NCI-H774 (cell line): ENCODE data around the gene MFN2.

Experiments used
- DNase-seq: peaks from one replicate; lab custom pipeline; 2025; lab: John Stamatoyannopoulos, UW

Gene MFN2

DNA sequence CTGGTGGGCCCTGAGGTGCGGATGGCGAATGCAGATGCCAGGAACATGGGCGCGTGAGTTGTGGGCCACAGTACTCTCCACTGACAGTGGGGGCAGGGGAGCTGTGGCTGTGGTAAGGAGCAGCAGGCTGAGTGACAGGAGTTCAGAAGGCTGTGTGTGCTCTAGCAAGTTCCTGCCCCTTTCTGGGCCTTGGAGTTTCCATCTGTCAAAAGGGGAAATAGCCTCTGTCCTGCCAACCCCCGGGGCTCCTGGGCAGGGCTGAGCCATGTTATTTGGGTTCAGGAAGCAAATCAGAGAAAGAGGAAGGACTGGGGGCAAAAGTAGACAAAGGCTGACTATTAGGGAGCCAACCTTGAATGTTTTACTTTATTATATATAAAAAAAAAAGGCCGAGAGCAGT lies 19.5 kb upstream of the MFN2 start:
- DNase-seq: no peak

DNA sequence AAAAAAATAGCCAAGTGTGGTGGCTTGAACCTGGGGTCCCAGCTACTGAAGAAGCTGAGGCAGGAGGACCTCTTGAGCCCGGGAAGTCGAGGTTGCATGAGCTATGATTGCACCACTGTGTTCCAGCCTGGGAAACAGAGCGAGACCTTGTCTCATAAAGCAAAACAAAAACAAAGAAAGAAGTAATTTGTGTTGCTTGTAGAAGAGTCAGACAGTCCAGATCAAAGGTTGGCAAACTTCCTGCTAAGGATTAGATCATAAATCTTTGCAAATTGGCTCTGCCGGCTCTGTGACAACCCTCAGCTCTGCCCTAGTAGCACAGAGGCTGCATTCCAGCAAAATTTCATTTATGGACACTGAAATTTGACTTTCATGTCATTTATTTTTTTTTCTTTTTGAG lies 19.0 kb upstream of the MFN2 start:
- DNase-seq: no peak

DNA sequence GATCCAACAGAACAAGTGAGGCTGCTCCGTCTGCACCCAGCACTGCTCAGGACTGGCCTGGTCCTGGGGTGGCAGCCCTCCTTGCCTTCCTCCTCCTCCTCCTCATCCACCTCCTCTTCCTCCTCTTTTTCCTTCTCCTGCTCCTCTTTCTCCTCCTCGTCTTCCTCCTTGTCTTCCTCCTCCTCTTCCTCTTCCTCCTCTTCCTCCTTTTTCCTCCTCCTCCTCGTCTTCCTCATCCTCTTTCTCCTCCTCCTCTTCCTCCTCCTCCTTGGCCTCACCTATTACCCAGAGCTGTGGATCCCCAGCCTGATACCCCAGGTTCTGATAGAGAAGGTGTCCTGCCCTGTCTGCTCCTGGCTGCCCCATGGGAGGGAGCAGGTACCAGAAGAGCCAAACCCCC lies 16.6 kb upstream of the MFN2 start:
- DNase-seq: no peak

DNA sequence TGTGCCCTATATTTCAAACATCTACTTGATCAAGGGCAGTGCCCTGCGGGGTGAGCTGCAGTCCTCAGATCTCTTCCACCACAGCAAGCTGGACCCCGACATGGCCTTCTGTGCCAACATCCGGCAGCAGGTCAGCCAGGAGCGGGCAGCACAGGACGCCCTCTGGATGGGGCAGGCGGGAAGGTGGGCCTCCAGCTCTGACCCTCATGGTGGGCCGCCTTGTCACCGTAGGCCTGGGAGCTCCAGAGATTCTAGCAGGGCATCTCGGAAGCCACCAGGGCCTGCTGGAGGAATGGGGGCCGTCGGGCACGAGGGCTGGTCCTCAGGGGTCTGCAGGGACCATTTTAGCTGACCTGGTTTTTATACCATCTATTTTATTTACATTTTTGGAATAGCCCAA lies 15.6 kb upstream of the MFN2 start:
- DNase-seq: no peak

DNA sequence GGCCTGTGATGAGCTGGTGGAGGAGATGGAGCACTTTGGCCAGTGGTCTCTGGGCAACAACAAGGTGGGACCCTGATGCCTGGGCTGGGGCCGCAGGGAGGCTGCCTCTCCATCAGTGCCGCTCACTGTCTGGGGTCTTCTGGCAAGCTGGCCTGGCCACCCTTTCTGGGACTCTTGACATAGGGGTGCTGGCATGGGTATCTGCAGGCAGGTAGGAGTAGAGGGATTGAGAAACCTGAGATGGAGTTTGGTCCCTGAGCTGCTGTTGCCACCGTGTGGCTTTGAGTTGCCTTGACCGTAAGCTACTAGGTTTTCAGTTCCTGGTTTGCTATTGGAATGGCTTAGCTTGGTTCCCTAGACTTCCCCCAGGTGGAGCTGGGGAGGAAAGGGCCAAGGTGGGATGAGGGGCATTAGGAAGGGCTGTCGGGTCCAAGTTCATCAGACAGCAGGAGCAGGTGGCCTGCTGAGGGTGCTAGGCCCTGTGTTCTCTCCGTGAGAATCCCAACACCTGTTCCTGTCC lies 13.2 kb upstream of the MFN2 start:
- DNase-seq: no peak

DNA sequence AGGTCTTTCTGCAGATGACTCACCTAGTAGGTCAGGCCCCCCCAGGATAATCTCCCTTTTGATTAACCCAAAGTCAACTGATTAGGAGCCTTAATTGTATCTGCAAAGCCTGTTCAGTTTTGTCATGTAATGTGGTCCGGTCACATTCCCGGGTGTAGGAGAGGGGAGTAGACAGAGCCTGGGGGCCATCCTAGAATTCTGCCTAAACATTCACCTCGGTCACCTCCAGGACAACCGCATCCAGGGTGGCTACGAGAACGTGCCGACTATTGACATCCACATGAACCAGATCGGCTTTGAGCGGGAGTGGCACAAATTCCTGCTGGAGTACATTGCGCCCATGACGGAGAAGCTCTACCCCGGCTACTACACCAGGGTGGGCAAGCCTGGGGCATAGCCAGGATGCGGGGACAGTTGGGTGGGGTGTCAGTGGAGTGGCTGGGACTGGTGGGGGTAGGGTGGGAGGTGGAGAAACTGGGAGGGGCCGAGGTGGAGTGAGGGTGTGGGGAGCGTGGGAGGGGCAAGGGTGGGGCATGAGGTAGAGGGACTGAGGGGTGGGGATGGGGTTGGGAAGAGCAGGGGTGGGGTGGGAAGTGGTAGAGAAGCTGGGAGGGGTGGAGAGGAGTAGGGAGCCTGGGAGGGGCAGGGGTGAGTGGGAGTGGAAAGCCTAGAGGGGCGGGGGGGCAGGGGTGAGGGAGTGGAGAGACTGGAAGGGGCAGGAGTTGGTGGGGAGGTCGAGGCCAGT lies 9.6 kb upstream of the MFN2 start:
- no peak for DNase-seq

DNA sequence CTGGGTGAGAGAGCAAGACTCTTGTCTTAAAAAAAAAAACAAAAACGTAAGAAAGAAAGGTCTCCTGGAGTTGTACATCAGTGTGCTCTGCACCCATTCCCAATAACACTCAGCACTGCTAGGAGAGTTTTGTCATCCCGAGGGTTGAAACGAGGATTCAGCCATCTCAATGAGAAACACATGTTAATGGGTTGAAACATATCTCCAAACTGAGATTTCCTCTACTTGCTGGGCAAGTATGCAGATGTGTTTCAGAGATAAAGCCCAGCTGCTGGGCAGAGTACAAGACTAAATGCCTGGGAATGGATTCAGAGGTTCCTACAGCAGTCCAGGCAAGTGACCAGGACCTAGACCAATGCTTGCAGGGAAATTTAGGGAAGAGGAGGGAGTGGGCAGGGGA lies 2.6 kb upstream of the MFN2 start:
- DNase-seq: no peak

DNA sequence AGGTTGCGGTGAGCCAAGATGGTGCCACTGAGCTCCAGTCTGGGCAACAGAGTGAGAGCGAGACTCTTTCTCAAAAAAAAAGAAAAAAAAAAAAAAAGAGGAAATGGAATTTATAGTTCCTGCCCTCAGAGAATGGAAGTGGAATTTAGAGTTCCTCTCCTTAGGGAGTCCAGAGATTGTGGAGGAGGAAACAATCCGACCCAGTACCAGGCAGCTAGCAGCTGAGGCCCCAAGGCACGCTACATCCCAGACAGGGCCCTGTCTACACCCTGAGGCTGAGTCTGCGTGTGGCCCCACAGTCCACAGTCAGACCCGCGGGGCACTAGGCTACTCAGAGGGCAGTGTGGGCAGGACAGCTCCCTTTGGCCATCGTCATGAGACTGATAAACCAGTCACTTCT lies 1.9 kb upstream of the MFN2 start:
- no peak for DNase-seq

DNA sequence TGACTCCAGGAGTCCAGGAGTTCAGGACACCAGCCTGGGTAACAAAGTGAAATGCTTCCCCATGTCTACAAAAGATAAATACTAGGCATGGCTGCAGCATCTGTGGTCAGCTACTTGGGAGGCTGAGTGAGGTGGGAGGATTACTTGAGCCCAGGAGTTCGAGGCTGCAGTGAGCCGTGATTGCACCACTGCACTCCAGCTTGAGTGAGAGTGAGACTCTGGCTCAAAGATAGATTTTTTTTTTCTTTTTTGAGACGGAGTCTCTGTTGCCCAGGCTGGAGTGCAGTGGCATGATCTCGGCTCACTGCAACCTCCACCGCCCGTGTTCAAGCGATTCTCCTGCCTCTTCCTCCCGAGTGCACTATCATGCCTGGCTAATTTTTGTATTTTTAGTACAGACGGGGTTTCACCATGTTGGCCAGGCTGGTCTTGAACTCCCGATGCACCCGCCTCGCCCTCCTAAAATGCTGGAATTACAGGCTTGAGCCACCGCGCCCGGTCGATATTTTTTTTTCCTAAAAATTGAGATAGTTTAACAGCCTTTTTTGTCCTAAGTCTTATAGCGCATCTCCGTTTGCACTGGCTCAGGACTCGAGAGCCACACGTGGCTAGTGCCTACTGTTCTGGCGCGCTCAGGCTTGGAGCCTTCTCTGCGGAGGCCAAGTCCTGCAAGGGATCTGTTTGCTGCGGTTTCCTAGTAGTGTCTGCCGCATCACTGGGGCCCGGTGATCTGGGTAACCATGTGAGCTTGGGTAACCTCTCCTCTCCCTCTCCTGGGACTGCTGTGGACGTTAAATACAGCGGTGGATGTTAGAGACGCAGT lies 1.0 kb upstream of the MFN2 start:
- DNase-seq: no peak

DNA sequence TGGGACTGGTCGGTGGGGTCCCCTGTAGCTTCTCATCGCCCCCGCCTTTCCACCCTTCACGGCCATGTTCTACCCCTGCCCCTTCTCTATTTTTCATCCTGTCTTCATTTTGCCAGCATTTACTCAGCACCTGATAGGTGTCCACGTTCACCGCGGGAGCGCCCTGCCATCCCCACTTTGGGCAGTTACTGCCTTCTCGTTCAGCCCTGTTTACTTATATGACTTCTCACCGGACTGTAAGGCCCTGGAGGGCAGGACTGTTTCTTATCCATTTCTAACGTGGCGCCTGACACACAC lies 380 bp downstream of the MFN2 start:
- no peak for DNase-seq

DNA sequence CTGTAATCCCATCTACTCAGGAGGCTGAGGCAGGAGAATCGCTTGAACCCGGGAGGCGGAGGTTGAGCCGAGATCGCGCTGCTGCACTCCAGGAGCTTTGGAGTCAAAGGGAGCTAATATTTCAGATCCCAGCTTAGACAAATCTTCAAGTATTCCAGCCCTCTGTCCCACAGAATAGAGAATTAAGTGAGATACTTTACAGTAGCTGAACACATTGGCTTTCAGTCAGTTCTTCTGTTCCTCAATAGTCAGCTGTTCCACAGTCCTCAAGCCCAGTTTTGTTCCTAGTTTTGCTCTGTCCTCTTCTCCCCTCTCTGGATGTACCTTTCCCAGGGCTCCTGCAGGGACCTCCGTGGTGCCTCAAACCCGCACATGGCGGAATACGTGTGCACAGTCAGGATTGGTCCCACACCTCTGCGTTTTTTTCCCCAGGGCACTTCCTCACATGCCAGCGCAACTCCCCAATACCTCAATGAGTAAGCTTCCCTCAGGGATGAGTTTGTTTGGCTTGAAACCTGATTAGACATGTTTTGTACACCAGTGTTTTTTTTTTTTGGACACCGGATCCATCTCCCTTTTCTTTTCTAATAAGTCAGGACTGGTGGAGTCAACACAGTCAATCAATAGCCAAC lies 1.2 kb downstream of the MFN2 start:
- no peak for DNase-seq

DNA sequence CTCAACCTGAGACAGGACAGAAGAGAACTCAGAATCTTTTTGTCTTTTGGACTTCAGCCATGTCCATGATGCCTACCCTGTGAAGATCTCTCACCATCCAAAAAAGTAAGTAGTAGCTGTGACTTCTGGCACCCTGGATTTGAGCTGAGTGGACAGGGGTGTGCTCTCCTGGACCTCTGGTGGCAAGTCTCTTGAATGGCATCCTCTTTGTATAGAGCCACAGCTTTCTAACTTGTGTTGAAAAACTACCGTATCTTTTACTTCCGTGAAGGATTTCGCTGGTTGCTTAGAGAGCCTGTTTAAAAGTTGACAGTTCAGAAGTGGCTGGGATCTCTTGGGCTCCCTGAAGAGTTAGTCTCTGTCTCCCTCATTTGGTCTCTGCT lies 1.8 kb downstream of the MFN2 start:
- no peak for DNase-seq

DNA sequence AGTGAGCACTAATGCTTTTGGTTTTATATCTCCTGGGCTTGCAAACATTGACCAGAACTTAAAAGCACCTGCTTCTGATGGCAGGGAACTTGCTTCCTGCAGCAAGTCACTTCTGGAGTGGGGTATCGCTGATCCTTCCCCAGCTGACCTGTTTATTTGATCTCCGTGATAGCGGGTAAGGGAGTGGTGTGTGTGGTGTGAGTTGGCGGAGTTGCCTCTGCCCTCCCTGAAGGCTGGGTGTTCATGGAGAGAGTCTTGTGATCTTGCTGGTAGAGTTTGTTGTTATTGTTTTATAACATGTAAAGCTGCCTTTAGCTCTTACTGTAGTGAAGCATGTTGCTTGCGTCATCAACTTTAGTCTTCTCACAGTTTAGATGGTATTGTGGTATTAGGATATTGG lies 3.9 kb downstream of the MFN2 start:
- DNase-seq: no peak

DNA sequence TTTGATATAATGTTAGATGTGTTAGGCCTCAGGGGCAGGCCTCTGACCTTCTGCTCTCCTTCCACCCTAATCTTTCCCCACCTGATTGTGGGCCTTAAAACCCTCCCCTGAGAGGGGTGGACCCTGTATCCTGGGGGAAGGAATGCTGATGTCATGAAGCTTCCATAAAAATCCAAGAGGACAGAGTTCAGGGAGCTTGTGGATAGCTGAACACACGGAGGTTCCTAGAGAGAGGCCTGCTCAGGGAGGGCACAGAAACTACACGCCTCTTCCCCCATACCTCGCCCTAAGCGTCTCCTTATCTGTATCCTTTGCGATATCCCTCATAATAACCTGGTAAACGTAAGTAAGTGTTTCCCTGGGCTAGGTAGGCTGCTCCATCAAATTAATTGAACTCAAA lies 4.3 kb downstream of the MFN2 start:
- no peak for DNase-seq

DNA sequence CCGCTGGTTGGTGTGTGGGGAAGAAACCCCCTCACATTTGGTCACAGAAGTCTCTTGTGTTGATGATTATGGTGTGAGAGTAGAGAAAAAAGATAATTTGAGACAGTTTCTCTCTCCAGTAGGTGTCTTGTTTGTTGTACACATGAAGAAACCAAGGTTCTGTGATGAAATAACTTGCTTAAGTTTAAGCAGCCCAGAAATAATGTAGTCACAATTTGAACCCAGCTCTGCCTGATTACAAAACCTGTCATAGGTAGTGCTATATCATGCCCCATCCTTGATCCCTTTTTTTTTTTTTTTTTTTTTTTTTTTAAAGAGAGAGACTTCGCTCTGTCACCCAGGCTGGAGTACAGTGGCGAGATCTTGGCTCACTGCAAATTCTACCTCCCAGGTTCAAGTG lies 4.9 kb downstream of the MFN2 start:
- no peak for DNase-seq

DNA sequence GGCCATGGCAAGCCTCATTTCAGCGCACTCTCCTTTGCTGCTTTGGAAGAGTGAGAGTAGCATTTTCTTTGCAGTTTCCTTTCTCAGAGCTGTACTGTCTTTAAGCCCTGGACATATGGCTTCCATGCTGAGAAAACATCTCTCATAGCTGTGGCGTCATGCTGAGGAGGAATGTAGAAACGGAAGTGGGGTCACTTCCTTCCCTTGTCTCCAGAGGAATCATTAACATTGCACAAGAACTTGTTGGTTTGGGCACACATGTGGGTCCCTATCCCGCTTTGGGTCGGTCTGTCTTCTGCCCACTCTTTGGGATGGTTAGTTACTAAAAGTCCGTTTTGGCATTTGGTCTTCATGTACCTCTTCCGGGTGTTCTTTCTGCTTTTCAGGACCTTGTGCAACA lies 5.6 kb downstream of the MFN2 start:
- no peak for DNase-seq

DNA sequence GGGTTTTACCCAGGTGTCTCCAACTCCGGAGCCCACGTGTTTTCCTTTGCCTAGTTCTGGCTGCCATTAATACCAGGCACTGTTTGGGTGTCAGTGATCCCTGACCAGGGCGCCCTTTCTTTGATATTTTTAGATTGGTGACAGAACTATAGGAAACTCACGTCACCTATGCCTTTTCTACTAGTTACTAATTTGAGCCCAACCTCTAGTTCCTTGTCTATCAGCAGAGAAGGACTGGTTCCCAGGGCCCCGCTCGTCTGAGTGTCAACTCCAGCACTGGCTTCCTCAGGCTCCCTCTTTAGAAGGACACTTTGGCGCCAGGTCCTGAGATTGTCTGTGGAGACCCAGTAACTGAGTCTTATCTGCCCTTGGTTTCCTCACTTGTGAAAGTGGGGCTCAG lies 9.4 kb downstream of the MFN2 start:
- no peak for DNase-seq

DNA sequence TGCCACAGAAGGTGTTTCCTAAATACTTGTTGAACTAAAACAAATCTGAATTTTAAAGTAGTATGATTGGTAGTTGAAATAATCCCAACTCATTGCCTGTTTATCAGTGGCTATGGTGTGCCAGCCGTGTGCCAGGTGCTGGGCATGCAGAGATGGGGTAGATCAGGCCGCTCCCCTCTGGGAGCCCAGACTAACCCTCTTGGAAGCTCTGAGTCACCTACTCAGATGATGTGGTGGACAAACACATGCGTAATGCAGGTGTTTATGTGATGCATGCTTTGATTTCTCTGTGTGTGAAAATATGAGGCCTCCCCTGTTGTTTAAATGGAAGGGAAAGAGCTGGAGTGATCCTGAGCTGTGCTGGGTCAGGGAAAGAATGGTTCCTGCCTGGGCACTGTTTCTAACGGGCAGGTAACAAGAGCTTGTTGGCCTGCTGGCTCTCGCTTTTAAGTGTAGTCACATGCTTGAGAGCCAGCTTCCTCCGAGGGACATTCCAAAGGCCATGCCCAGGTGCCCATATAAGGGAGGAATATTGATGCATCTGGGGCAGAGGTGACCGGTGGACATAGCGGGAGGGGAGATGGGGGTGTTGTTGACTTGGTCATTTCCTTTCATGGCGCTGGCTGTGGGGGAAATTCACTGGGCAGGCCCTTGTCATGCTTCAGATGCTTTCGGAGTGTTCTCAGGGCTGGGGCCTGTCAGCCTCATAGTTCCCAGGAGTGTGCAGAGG lies 10.2 kb downstream of the MFN2 start:
- no peak for DNase-seq

DNA sequence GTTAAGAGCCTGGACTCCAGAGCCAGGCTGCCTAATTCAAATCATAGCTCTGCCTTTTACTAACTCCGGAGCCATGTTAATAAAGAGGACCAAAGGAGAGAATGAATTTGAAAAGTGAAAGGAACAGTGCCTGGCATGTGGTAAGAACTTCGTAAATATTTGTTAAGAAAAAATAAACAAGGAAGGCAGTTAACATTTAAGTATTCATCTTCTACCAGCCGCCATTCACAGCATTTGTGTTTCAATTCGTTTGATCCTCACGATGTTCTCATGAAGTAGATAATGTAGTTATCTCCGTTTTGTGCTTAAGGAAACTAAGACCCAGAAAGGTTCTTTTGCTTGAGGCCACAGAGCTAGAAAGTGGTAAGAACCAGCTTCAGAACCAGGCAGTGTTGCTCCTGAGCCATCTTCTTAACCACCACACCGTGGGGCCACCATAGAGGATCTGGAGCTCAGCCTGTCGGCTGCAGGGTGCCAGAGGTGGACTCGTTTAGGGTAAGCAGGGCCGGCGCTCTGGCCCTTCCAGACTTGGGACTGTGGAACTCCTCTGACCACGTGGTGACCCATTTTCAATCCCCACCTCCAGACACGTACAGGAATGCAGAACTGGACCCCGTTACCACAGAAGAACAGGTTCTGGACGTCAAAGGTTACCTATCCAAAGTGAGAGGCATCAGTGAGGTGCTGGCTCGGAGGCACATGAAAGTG lies 11.9 kb downstream of the MFN2 start:
- DNase-seq: no peak

DNA sequence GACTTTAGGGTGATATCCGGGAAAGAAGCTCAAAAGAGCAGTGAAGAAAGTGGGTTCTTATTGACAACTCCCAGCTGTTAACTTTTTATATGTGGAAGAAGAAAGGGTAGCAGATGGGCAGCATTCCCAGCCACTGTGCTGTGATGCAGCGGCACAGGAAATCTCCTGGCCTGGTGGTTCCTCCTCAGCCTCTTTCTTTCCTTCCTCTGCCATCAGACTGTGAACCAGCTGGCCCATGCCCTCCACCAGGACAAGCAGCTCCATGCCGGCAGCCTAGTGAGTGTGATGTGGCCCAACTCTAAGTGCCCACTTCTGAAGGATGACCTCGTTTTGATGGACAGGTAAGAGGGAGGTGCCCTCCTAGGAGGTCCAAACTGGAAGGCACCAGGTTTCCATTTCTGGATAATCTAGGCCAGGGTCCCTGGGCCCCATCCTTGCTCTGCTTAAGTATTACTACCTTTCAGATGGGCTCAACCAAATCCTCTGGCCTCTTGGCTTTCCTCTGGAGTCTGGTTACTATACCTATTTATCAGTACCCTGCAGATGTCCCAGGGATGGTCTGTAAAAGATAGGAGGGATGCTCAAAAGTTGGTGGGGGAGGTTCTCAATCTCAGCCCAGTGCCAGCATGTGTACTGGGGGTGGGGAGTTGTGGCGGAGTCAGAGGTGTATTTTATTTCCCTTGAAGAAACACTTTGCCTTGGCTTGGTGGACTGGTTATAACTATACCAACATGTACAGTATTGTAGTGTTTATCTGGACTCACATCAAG lies 17.0 kb downstream of the MFN2 start:
- DNase-seq: no peak

DNA sequence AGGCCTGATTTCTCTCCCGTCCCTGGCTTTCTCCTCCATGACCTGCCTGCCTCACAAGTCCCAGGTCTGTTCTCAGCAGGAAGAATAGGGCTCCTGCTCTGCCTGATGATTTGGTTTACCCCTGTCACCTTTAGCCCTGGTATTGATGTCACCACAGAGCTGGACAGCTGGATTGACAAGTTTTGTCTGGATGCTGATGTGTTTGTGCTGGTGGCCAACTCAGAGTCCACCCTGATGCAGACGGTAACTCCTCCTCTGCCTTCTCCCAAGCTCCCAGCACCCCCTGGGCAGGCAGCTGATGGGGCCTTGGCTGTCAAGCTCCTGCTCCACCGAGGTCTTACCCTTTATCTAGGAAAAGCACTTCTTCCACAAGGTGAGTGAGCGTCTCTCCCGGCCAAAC lies 18.4 kb downstream of the MFN2 start:
- no peak for DNase-seq
